Osteocyte (in vitro differentiated cells): Measurements from ENCODE around the gene REEP6. TPM values are rescaled to one million over a fixed set of nuclear protein-coding genes. Genes with fewer than 3 reads are reported as not detected.

Experiments used
- DNase-seq: peaks from one replicate; pipeline ENCODE4 v3.0.0; 2021; ENCODE audit warnings: mixed read lengths; ENCODE audit not compliant: unreplicated experiment; ENCODE audit errors: extremely low spot score
- H3K27ac Mint-ChIP-seq: one replicate; pipeline ENCODE4 v1.8.0; 2021; ENCODE audit warnings: mild to moderate bottlenecking, mixed read lengths; ENCODE audit not compliant: unreplicated experiment
- H3K27me3 Mint-ChIP-seq: one replicate; pipeline ENCODE4 v1.8.0; 2021; ENCODE audit warnings: mixed read lengths; ENCODE audit not compliant: unreplicated experiment
- H3K36me3 Mint-ChIP-seq: one replicate; pipeline ENCODE4 v1.8.0; 2021; ENCODE audit warnings: mixed read lengths; ENCODE audit not compliant: unreplicated experiment
- H3K4me1 Mint-ChIP-seq: one replicate; pipeline ENCODE4 v1.8.0; 2021; ENCODE audit warnings: mixed read lengths; ENCODE audit not compliant: unreplicated experiment
- H3K4me3 Mint-ChIP-seq: one replicate; pipeline ENCODE4 v1.8.0; 2021; ENCODE audit warnings: mild to moderate bottlenecking, moderate library complexity, mixed read lengths; ENCODE audit not compliant: unreplicated experiment
- H3K9me3 Mint-ChIP-seq: one replicate; pipeline ENCODE4 v1.8.0; 2021; ENCODE audit warnings: mixed read lengths; ENCODE audit not compliant: unreplicated experiment
- CTCF ChIP-seq: fragments of 200-600 bp; sonication (generic); IDR thresholded peaks from 2 replicates; pipeline ENCODE4 v1.5.0; 2021; ENCODE audit warnings: antibody characterized with exemption, mild to moderate bottlenecking, moderate library complexity
- total RNA-seq: library from RNA; stranded (reverse); gene quantifications from 2 replicates; pipeline ENCODE4 v1.2.1, GENCODE V29; 2021

The REEP6 gene
- total RNA-seq, 1 donor from 2014 or later = 4.1 TPM

GRCh38 chr19:1469255-1470054 is 21.5 kb upstream of the REEP6 start:
- H3K27ac Mint-ChIP-seq = no peak overlapping the region
- no peaks in the 10 kb centered on the region for H3K9me3 Mint-ChIP-seq
- peaks cover 2% of the 10 kb centered on the region for H3K27me3 Mint-ChIP-seq
- no peak for TF ChIP-seq CTCF
- peaks cover 7% of the 10 kb centered on the region for H3K4me1 Mint-ChIP-seq
- DNase-seq = no peak
- H3K4me3 Mint-ChIP-seq = peak overlapping the region; percentile 72
- peaks cover 2% of the 10 kb centered on the region for H3K36me3 Mint-ChIP-seq

GRCh38 chr19:1470055-1470304 is 21.0 kb upstream of the REEP6 start:
- peaks cover 2% of the 10 kb centered on the region for H3K36me3 Mint-ChIP-seq
- peaks cover 7% of the 10 kb centered on the region for H3K4me1 Mint-ChIP-seq
- peaks cover 2% of the 10 kb centered on the region for H3K27me3 Mint-ChIP-seq
- TF ChIP-seq CTCF = no peak
- no peaks in the 10 kb centered on the region for H3K9me3 Mint-ChIP-seq
- no peak for DNase-seq
- H3K4me3 Mint-ChIP-seq = peak overlapping the region; percentile 72
- peak overlapping the region; percentile 64 for H3K27ac Mint-ChIP-seq

GRCh38 chr19:1470305-1471009 is 20.5 kb upstream of the REEP6 start:
- Mint-ChIP-seq H3K4me3 (peak overlapping the region; percentile 72), H3K27ac (no peak overlapping the region), H3K36me3 (peaks cover 2% of the 10 kb centered on the region), H3K4me1 (peaks cover 7% of the 10 kb centered on the region), H3K27me3 (peaks cover 2% of the 10 kb centered on the region), H3K9me3 (no peaks in the 10 kb centered on the region)
- no peak for TF ChIP-seq CTCF
- DNase-seq = no peak

- peaks cover 7% of the 10 kb centered on the region for H3K4me1 Mint-ChIP-seq
- no peak overlapping the region for H3K27ac Mint-ChIP-seq
- no peak for TF ChIP-seq CTCF
- H3K27me3 Mint-ChIP-seq = peaks cover 2% of the 10 kb centered on the region
- peaks cover 2% of the 10 kb centered on the region for H3K36me3 Mint-ChIP-seq
- H3K4me3 Mint-ChIP-seq = peak overlapping the region; percentile 50
- H3K9me3 Mint-ChIP-seq = no peaks in the 10 kb centered on the region
- no peak for DNase-seq
Observed at GRCh38 chr19:1471010-1471514, 19.9 kb upstream of the REEP6 start.

- H3K36me3 Mint-ChIP-seq = peaks cover 2% of the 10 kb centered on the region
- DNase-seq = no peak
- TF ChIP-seq CTCF = peak; percentile 35
- H3K4me1 Mint-ChIP-seq = peaks cover 7% of the 10 kb centered on the region
- no peaks in the 10 kb centered on the region for H3K9me3 Mint-ChIP-seq
- H3K4me3 Mint-ChIP-seq = peak overlapping the region; percentile 18
- H3K27ac Mint-ChIP-seq = no peak overlapping the region
- peaks cover 2% of the 10 kb centered on the region for H3K27me3 Mint-ChIP-seq
Observed at GRCh38 chr19:1471515-1472160, 19.3 kb upstream of the REEP6 start.
